Measurements from ENCODE around the gene MDH2.
"Not testable (repeated sequence)": the region's sequence is repeated elsewhere in the genome, so short reads cannot be mapped to it uniquely, and the experiment has no call there.

The MDH2 gene

GRCh38 chr7:76073335-76073990 lies 25.6 kb downstream of the MDH2 start:
- DNase-seq, result no peak

GRCh38 chr7:76074306-76074971 lies 26.5 kb downstream of the MDH2 start:
- no peak for DNase-seq

DNA sequence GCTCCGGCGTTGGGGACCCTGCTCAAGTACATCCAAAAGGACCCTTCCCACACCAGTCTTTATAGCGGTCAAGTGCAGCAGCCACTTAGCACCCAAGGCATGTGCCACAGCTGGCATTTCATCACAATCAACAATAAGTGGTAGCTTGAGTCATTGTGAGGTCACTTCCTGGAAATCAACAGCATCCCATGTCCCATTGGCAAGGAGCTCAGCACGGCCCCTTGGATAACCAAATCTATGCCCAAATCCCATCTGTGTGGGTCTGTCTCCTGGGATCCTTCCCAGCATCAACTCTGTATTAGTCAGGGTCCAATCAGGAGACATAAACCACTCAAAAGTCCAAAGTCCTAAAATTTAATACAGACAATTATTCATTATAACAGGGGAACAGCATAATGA lies 27.1 kb downstream of the MDH2 start:
- no peak for DNase-seq

DNA sequence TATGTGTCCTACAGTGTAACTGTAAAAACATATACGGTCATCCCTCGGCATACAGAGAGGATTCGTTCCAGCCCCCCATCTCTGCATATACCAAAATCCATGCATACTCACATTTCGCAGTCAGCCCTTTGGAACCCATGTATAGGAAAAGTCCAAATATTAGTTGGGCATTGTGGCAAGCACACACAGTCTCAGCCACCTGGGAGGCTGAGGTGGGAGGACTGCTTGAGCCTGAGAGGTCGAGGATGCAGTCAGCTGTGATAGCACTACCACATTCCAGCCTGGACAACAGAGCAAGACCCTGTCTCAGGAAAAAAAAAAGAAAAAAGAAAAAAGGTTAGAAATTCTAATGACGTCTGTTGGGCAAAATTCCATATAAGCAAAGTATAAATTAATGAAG lies 29.1 kb downstream of the MDH2 start:
- no peak for DNase-seq

GRCh38 chr7:76077435-76077834 lies 29.5 kb downstream of the MDH2 start:
- DNase-seq, result no peak

DNA sequence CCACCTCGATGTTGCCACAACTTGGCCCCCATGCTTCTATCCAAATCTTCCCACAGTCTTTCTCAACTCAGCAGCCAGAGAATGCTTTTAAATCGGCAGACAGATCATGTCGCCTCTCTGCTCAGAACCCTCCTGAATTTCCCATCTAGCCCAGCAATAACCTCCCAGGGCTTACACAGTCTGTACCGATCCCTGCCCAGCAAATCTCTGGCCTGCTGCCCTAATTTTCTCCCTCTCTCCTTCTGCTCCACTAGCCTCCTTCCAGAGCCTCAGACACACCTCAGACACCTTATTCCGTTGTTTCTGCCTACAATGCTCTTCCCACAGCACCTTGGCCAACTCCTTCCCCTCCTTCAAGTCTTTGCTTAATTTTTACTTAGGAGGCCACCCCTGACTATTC lies 32.3 kb downstream of the MDH2 start:
- no peak for DNase-seq

DNA sequence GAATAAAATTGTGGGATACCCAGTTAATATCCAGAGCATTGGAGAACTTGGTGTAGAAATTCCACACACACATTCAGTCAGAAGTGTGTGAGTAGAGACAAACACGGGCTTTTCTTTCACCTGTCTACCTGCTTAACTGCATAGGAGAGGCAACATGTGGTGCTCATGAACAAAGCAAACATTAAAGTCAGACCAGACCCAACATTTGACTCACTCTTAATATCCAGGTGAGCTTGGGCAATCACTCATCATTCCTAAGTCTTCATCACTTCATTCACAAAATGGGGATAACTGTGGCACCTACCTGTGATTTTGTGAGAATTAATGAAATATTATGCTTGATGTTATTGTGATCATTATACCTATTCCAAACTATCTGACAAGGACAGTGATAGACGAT lies 36.2 kb downstream of the MDH2 start:
- DNase-seq, result not testable (repeated sequence)

DNA sequence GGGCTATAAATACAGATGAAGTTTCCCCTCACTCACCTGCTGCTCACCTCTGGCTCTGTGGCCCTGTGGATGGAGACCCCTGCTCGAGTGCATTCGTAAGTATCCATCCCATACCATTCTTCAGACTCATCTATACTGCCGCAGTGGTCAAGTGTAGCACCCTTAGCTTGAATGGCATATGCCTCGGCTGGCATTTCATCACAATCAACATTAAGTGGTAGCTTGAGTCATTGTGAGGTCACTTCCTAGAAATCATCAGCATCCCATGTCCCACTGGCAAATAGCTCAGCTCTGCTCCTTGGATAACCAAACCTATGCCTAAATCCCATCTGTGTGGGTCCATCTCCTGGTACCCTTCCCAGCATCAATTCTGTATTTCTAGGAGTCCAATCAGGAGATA lies 38.2 kb downstream of the MDH2 start:
- no peak for DNase-seq

DNA sequence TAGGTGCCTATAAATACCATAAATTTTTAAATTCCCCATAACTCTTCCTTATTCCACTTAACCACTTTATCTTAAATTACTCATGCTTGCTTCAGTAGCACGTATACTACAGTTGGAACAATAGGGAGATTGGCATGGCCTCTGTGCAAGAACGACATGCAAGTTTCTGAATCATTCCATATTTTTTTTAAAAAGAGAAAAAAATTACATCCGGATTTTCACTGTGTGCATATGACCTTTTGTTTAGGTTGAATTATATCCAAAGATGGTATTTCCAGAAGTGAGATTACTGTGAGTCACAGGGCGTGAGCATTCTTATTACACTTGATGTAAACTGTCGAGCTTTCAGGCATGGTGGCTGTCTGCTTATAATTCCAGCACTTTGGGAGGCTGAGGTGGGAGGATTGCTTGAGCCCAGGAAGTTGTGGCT lies 39.5 kb downstream of the MDH2 start:
- not testable (repeated sequence) for DNase-seq

DNA sequence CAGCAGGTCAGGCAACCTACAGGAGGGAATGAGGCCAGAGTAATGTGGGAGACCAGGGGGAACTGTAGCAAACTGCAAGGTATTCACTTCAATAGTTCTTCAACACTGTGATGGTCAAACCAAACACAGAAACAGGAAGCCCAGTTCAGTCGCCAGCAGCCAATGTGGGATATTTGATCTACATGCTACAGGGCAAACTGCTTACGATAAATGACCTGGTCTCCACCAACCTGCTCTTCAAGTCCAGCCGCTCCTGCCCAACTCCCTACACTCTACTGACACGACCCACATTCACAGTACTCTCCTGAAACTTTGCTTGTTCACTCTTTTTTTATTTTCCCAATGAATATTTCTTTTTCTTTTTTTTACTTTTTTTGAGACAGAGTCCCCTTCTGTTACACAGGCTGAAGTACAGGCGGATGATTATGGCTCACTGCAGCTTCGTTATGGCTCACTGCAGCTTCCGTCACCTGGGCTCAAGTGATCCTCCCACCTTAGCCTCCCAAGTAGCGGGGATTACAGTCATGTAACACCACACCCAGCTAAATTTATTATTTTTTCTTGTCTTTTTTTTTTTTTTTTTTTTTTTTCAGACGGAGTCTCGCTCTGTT lies 42.1 kb downstream of the MDH2 start:
- no peak for DNase-seq

- DNase-seq, result no peak
Observed at GRCh38 chr7:76091506-76091905, 43.6 kb downstream of the MDH2 start.

- DNase-seq, result not testable (repeated sequence)
Observed at GRCh38 chr7:76093531-76093930, 45.6 kb downstream of the MDH2 start.

GRCh38 chr7:76094326-76094725 lies 46.4 kb downstream of the MDH2 start:
- DNase-seq, result not testable (repeated sequence)

GRCh38 chr7:76095908-76096307 lies 48.0 kb downstream of the MDH2 start:
- no peak for DNase-seq

DNA sequence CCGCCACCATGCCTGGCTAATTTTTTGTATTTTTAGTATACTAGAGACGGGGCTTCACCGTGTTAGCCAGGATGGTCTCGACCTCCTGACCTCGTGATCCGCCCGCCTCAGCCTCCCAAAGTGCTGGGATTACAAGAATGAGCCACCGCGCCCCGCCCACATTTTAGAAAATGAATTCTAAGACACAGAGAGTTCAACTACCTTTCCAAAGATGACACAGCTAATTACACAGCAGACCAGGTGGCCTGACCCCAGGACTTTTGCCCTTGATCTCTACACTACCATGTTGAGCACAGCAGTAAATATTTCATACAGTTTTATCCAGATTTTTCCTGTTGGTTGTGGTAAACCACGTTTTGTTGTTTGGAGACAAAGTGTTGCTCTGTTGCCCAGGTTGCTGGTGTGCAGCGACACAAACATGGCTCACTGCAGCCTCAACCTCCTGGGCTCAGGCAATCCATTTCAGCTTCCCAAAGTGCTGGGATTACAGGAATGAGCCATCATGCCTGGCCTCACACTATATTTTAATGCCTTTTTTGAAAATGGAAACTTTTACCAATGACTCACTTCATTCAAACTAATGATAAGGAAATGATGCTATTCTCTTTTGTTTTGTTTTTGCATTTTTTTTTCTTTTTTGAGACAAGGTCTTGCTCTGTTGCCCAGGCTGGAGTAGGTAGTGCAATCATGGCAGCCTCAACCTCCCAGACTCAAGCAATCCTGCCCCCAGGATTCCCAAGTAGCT lies 54.0 kb downstream of the MDH2 start:
- DNase-seq, result not testable (repeated sequence)

- DNase-seq, result not testable (repeated sequence)
Observed at GRCh38 chr7:76103788-76104187, 55.9 kb downstream of the MDH2 start.

- not testable (repeated sequence) for DNase-seq
Observed at GRCh38 chr7:76106130-76106529, 58.2 kb downstream of the MDH2 start.

- no peak for DNase-seq
Observed at GRCh38 chr7:76106893-76107292, 59.0 kb downstream of the MDH2 start.

GRCh38 chr7:76108540-76109233 lies 60.8 kb downstream of the MDH2 start:
- DNase-seq, result no peak

DNA sequence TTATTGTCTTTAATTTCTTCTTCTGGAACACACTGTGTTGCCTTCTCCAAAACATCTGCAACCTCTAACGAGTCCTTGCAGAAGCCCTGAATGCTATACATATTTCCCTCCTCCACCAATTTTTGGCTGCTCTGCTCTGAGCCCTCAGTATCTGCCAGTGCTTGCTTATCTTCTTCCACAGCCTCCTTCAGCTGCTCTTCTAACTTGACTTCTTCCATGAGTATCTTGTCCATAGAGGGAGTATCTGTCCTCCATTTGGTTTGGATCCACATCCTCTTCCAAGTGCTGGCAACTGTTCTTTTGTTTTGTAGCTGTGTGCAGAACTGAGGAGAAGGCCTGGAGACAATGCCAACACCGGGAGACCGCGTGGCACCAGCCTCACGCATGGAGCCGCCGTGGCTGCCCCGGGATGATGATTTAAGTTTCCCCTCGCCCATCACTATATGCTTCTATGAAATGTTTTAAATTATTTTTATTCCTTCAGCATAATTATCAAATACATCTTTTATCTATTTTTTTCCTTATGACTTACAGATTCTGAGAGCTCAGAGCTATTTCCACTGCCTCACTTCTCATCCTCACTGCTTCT lies 65.2 kb downstream of the MDH2 start:
- not testable (repeated sequence) for DNase-seq

DNA sequence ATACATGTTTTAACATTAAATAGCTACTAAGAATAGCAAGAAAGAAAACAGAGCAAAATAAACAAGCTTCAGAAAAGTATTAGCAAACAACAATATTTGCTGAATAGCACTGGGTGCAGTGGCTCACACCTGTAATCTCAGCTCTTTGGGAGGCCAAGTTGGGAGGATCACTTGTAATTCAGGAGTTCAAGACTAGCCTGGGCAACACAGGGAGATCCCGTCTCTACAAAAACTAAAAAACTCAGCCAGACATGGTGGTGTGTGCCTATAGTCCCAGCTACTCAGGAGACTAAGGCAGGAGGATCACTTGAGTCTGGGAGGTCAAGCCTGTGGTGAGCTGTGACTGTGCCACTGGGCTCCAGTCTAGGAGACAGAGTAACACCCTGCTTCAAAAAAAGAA lies 66.8 kb downstream of the MDH2 start:
- not testable (repeated sequence) for DNase-seq

All from stimulated activated CD4-positive, alpha-beta T cell treated with anti-CD3 and anti-CD28 coated beads, Interleukin-12 subunit alpha, Interleukin-12 subunit beta, amount 100 ng/mL, for 4 hours (primary cell).